MM.1S (cell line): Measurements from ENCODE around the gene UPP2.

Experiments
- DNase-seq: peaks from one replicate; pipeline ENCODE4 v3.0.0-alpha.2; 2015
- H2AFZ ChIP-seq: fragments of 300-600 bp; sonication (generic); 2 replicates; pipeline ENCODE4 v1.6.0; 2016; ENCODE audit warnings: antibody characterized with exemption, low read length
- H3F3A ChIP-seq: fragments of 300-600 bp; sonication (generic); 2 replicates; pipeline ENCODE4 v1.6.1; 2016; ENCODE audit warnings: mild to moderate bottlenecking, antibody characterized with exemption, low read length, moderate library complexity, mixed read lengths; ENCODE audit not compliant: insufficient read depth
- H3K27ac ChIP-seq: fragments of 300-600 bp; sonication (generic); 2 replicates; pipeline ENCODE4 v1.5.1; 2016; ENCODE audit warnings: mild to moderate bottlenecking, low read length
- H3K27me3 ChIP-seq: fragments of 300-600 bp; sonication (generic); replicated peaks from 2 replicates; pipeline ENCODE4 v1.6.0; 2016; ENCODE audit warnings: low read length; ENCODE audit not compliant: insufficient read depth
- H3K36me3 ChIP-seq: fragments of 300-600 bp; sonication (generic); replicated peaks from 2 replicates; pipeline ENCODE4 v1.6.1; 2016; ENCODE audit warnings: mild to moderate bottlenecking, low read length, mixed read lengths; ENCODE audit not compliant: insufficient read depth
- H3K4me1 ChIP-seq: fragments of 300-600 bp; sonication (generic); 2 replicates; pipeline ENCODE4 v1.6.1; 2016; ENCODE audit warnings: low read length, mixed read lengths
- H3K4me2 ChIP-seq: fragments of 300-600 bp; sonication (generic); 2 replicates; pipeline ENCODE4 v1.6.0; 2016; ENCODE audit warnings: low read depth, low read length
- H3K4me3 ChIP-seq: fragments of 300-600 bp; sonication (generic); 2 replicates; pipeline ENCODE4 v1.5.1; 2016; ENCODE audit warnings: low read length, mixed read lengths
- H3K79me2 ChIP-seq: fragments of 300-600 bp; sonication (generic); 2 replicates; pipeline ENCODE4 v1.6.1; 2016; ENCODE audit warnings: mixed run types, low read length, mixed read lengths
- H3K9ac ChIP-seq: fragments of 300-600 bp; sonication (generic); 2 replicates; pipeline ENCODE4 v1.6.1; 2016; ENCODE audit warnings: low read length, mixed read lengths
- H3K9me2 ChIP-seq: fragments of 300-600 bp; sonication (generic); replicated peaks from 2 replicates; pipeline ENCODE4 v1.6.1; 2016; ENCODE audit warnings: mild to moderate bottlenecking, low read length, mixed read lengths; ENCODE audit not compliant: insufficient read depth
- H3K9me3 ChIP-seq: fragments of 300-600 bp; sonication (generic); replicated peaks from 2 replicates; pipeline ENCODE4 v1.6.1; 2016; ENCODE audit warnings: mild to moderate bottlenecking, low read length, mixed read lengths; ENCODE audit not compliant: insufficient read depth
- H4K20me1 ChIP-seq: fragments of 300-600 bp; sonication (generic); 2 replicates; pipeline ENCODE4 v1.6.1; 2016; ENCODE audit warnings: mild to moderate bottlenecking, low read length, moderate library complexity, mixed read lengths; ENCODE audit not compliant: insufficient read depth
- CTCF ChIP-seq: fragments of 300-600 bp; sonication (generic); IDR thresholded peaks from 2 replicates; pipeline ENCODE4 v1.5.1; 2016; ENCODE audit warnings: antibody characterized with exemption, low read length, mixed read lengths
- EZH2 ChIP-seq: fragments of 300-600 bp; sonication (generic); optimal IDR thresholded peaks from 2 replicates; pipeline ENCODE3; 2017; ENCODE audit warnings: low read depth, mild to moderate bottlenecking, antibody characterized with exemption, low read length, mixed read lengths
- EZH2phosphoT487 ChIP-seq: fragments of 300-600 bp; sonication (generic); IDR thresholded peaks from 2 replicates; pipeline ENCODE4 v1.6.1; 2018; ENCODE audit warnings: antibody characterized with exemption, low read length

Gene UPP2

DNA sequence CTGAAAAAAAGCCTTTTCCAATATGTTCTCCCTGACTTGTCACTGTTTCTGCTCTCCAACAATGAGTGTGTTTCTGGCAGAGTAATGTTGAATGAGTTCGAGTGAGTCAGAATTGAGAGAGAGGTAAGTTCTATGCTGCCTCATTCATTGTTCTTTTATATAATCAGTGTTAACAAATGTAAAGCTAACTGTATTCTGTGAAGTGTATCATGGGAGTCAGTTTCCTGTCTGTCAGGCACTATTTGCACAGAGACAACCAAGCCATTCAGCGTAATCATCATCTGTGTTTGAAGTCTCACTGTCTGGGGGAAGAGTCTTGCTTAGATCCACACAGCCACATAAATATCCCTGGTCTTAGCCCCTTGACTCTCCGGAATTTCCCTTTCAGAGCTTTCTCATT lies 22.0 kb upstream of the UPP2 start:
- Histone ChIP-seq H3K9me2 (no peaks in the 10 kb centered on the region), H3F3A (no peaks in the 10 kb centered on the region), H2AFZ (no peak overlapping the region), H3K79me2 (no peaks in the 10 kb centered on the region), H3K4me3 (no peak overlapping the region), H3K9ac (no peak overlapping the region), H4K20me1 (no peaks in the 10 kb centered on the region), H3K27me3 (no peaks in the 10 kb centered on the region), H3K4me2 (no peak overlapping the region), H3K4me1 (no peaks in the 10 kb centered on the region), H3K27ac (no peak overlapping the region), H3K36me3 (no peaks in the 10 kb centered on the region), H3K9me3 (no peaks in the 10 kb centered on the region)
- DNase-seq = no peak
- TF ChIP-seq CTCF = no peak
- TF ChIP-seq EZH2 = no peak
- no peak for TF ChIP-seq EZH2phosphoT487

- Histone ChIP-seq H3K9me2 (no peaks in the 10 kb centered on the region), H3K9ac (no peak overlapping the region), H4K20me1 (no peaks in the 10 kb centered on the region), H3K4me2 (no peak overlapping the region), H3K36me3 (no peaks in the 10 kb centered on the region), H3K79me2 (no peaks in the 10 kb centered on the region), H3K27ac (no peak overlapping the region), H3K27me3 (no peaks in the 10 kb centered on the region), H3K9me3 (no peaks in the 10 kb centered on the region), H3K4me3 (no peak overlapping the region), H3K4me1 (no peaks in the 10 kb centered on the region), H3F3A (no peaks in the 10 kb centered on the region), H2AFZ (no peak overlapping the region)
- no peak for DNase-seq
- TF ChIP-seq EZH2phosphoT487 = no peak
- TF ChIP-seq CTCF = no peak
- TF ChIP-seq EZH2 = no peak
These were observed 13.6 kb upstream of the UPP2 start for GRCh38 chr2:158088093-158088492.

GRCh38 chr2:158089322-158089721 lies 12.4 kb upstream of the UPP2 start:
- H3K9me2 ChIP-seq = no peaks in the 10 kb centered on the region
- H2AFZ ChIP-seq = no peak overlapping the region
- H3K9me3 ChIP-seq = no peaks in the 10 kb centered on the region
- H3K4me3 ChIP-seq = no peak overlapping the region; the same call in 1 of the 2 replicates
- H3K9ac ChIP-seq = no peak overlapping the region
- no peaks in the 10 kb centered on the region for H3K27me3 ChIP-seq
- no peaks in the 10 kb centered on the region for H3K4me1 ChIP-seq
- no peaks in the 10 kb centered on the region for H3F3A ChIP-seq
- H3K36me3 ChIP-seq = no peaks in the 10 kb centered on the region
- no peak overlapping the region for H3K27ac ChIP-seq
- no peaks in the 10 kb centered on the region for H4K20me1 ChIP-seq
- peak overlapping the region; percentile 15; the same call in 1 of the 2 replicates for H3K4me2 ChIP-seq
- DNase-seq = peak; percentile 17
- H3K79me2 ChIP-seq = no peaks in the 10 kb centered on the region
- TF ChIP-seq CTCF (no peak), EZH2phosphoT487 (no peak), EZH2 (no peak)
